ENCODE data around the gene CTIF.

The CTIF gene

DNA sequence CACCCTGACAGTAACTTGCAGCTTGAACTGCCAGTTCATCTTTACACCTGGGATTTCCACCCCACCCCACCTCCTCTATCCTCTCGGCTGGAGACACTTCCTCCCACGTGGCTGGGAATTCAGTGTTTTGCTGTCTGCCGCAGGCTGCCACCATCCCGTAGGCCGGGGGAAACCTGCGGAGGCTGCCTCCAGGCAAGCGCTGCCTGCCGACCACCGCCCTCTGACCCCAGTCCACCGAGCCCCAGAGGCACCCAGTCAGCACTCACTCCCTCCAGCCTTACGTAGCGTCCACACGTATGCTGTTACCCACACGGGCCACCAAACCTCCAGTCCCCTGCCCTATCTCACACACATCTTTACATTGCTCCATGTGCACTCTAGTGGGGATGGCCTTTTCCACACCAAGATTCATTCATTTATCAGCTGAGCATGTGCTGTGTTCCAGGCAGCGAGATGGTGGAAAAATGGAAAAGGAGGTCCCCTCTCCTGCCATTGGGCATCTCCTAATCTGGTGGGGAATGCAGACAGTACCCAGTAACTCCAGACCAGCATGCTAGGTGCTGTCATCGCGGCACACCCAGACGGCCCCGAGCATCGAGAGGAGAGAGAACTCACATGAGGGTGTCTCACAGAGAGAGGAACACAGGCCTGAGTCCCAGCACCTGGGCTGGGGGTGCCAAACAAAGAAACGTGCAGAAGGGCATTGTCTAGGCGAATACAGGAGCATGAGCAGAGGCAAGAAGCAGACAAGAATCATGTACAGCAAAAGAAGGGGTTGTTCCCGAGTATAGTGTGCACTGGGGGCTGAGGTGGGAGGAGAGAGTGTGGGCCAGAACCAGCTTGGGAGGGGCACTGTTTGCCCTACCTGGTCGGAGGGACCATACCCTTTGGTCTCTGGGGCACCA, 245.0 kb downstream of the CTIF start:
- no peak overlapping the region for H3K9ac ChIP-seq (ENCODE audit: low read depth, low read length)
- H3K4me3 ChIP-seq (ENCODE audit: low read length), result no peak overlapping the region
- H3K9me3 ChIP-seq (ENCODE audit: insufficient read depth, low read depth, low read length), result no peaks in the 10 kb centered on the region
- H3K27ac ChIP-seq (ENCODE audit: low read length), result no peak overlapping the region
- no peaks in the 10 kb centered on the region; the same call in 1 of the 2 replicates for H3K4me1 ChIP-seq (ENCODE audit: insufficient read depth, low read length)
- H3K36me3 ChIP-seq (ENCODE audit: insufficient read depth, low read depth, low read length), result no peaks in the 10 kb centered on the region
- H3K27me3 ChIP-seq (ENCODE audit: insufficient read depth, low read length), result no peaks in the 10 kb centered on the region

- no peaks in the 10 kb centered on the region for H3K9me3 ChIP-seq (ENCODE audit: insufficient read depth, low read depth, low read length)
- no peaks in the 10 kb centered on the region for H3K27me3 ChIP-seq (ENCODE audit: insufficient read depth, low read length)
- no peak overlapping the region for H3K4me3 ChIP-seq (ENCODE audit: low read length)
- no peaks in the 10 kb centered on the region for H3K36me3 ChIP-seq (ENCODE audit: insufficient read depth, low read depth, low read length)
- H3K27ac ChIP-seq (ENCODE audit: low read length), result no peak overlapping the region
- H3K4me1 ChIP-seq (ENCODE audit: insufficient read depth, low read length), result no peaks in the 10 kb centered on the region; the same call in 1 of the 2 replicates
- no peak overlapping the region for H3K9ac ChIP-seq (ENCODE audit: low read depth, low read length)
Observed at GRCh38 chr18:48784656-48785055, 245.8 kb downstream of the CTIF start.

GRCh38 chr18:48785091-48785614, 246.3 kb downstream of the CTIF start:
- Histone ChIP-seq H3K27ac (ENCODE audit: low read length) (no peak overlapping the region), H3K36me3 (ENCODE audit: insufficient read depth, low read depth, low read length) (no peaks in the 10 kb centered on the region), H3K4me1 (ENCODE audit: insufficient read depth, low read length) (no peaks in the 10 kb centered on the region; the same call in 1 of the 2 replicates), H3K27me3 (ENCODE audit: insufficient read depth, low read length) (no peaks in the 10 kb centered on the region), H3K4me3 (ENCODE audit: low read length) (no peak overlapping the region), H3K9me3 (ENCODE audit: insufficient read depth, low read depth, low read length) (no peaks in the 10 kb centered on the region), H3K9ac (ENCODE audit: low read depth, low read length) (no peak overlapping the region)

DNA sequence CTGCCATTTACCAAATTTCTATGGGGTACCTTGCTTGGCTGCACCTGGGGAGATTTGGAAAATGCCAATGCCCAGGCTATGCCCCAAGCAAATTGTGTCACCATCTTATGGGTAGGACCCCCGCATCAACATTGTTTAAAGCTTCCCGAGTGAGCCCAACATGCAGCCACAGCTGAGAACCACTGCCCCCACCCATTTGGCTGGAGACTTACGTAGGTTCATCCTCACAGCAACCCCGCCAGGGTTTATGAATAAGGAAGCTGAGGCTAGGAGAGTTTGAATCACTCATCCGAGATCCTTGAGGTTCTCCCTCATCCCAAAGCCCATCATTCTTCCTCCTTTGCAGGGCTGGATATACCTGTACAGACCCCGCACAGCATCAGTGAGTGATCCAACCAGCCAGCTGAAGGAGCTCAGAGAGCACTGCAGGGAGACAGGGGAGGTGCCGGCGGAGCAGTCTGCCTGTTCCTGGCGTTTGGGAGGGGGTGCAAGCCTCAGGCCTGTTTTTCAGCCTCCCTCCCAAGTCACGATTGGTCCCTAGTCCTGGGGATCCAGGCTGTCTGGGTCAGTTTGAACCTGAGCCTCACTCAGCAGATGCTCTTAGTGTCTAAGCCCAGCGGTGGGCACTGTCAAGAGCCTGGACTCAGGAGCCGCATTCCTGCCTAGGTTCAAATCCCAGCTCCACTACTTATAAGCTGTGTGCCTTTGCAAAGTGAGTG, 247.1 kb downstream of the CTIF start:
- H3K4me1 ChIP-seq (ENCODE audit: insufficient read depth, low read length), result no peaks in the 10 kb centered on the region; the same call in 1 of the 2 replicates
- 0 out of 2 replicates have a peak, but pooled peaks cover 2% of the 10 kb centered on the region for H3K36me3 ChIP-seq (ENCODE audit: insufficient read depth, low read depth, low read length)
- H3K27ac ChIP-seq (ENCODE audit: low read length), result no peak overlapping the region
- H3K9me3 ChIP-seq (ENCODE audit: insufficient read depth, low read depth, low read length), result no peaks in the 10 kb centered on the region
- H3K4me3 ChIP-seq (ENCODE audit: low read length), result no peak overlapping the region
- no peaks in the 10 kb centered on the region for H3K27me3 ChIP-seq (ENCODE audit: insufficient read depth, low read length)
- H3K9ac ChIP-seq (ENCODE audit: low read depth, low read length), result no peak overlapping the region

GRCh38 chr18:48786455-48787202, 247.8 kb downstream of the CTIF start:
- no peak overlapping the region for H3K9ac ChIP-seq (ENCODE audit: low read depth, low read length)
- no peak overlapping the region for H3K4me3 ChIP-seq (ENCODE audit: low read length)
- H3K36me3 ChIP-seq (ENCODE audit: insufficient read depth, low read depth, low read length), result 0 out of 2 replicates have a peak, but pooled peaks cover 3% of the 10 kb centered on the region
- H3K27ac ChIP-seq (ENCODE audit: low read length), result no peak overlapping the region
- no peaks in the 10 kb centered on the region for H3K27me3 ChIP-seq (ENCODE audit: insufficient read depth, low read length)
- no peaks in the 10 kb centered on the region for H3K9me3 ChIP-seq (ENCODE audit: insufficient read depth, low read depth, low read length)
- H3K4me1 ChIP-seq (ENCODE audit: insufficient read depth, low read length), result no peaks in the 10 kb centered on the region

GRCh38 chr18:48787203-48788151, 248.6 kb downstream of the CTIF start:
- H3K27ac ChIP-seq (ENCODE audit: low read length), result no peak overlapping the region
- no peak overlapping the region for H3K4me3 ChIP-seq (ENCODE audit: low read length)
- no peaks in the 10 kb centered on the region for H3K9me3 ChIP-seq (ENCODE audit: insufficient read depth, low read depth, low read length)
- H3K4me1 ChIP-seq (ENCODE audit: insufficient read depth, low read length), result no peaks in the 10 kb centered on the region
- no peak overlapping the region for H3K9ac ChIP-seq (ENCODE audit: low read depth, low read length)
- H3K27me3 ChIP-seq (ENCODE audit: insufficient read depth, low read length), result no peaks in the 10 kb centered on the region
- 0 out of 2 replicates have a peak, but pooled peaks cover 3% of the 10 kb centered on the region for H3K36me3 ChIP-seq (ENCODE audit: insufficient read depth, low read depth, low read length)

GRCh38 chr18:48788373-48788772, 249.5 kb downstream of the CTIF start:
- no peak overlapping the region for H3K27ac ChIP-seq (ENCODE audit: low read length)
- no peak overlapping the region for H3K9ac ChIP-seq (ENCODE audit: low read depth, low read length)
- H3K27me3 ChIP-seq (ENCODE audit: insufficient read depth, low read length), result no peaks in the 10 kb centered on the region
- no peaks in the 10 kb centered on the region for H3K4me1 ChIP-seq (ENCODE audit: insufficient read depth, low read length)
- H3K4me3 ChIP-seq (ENCODE audit: low read length), result no peak overlapping the region
- H3K36me3 ChIP-seq (ENCODE audit: insufficient read depth, low read depth, low read length), result 0 out of 2 replicates have a peak, but pooled peaks cover 3% of the 10 kb centered on the region
- no peaks in the 10 kb centered on the region for H3K9me3 ChIP-seq (ENCODE audit: insufficient read depth, low read depth, low read length)

DNA sequence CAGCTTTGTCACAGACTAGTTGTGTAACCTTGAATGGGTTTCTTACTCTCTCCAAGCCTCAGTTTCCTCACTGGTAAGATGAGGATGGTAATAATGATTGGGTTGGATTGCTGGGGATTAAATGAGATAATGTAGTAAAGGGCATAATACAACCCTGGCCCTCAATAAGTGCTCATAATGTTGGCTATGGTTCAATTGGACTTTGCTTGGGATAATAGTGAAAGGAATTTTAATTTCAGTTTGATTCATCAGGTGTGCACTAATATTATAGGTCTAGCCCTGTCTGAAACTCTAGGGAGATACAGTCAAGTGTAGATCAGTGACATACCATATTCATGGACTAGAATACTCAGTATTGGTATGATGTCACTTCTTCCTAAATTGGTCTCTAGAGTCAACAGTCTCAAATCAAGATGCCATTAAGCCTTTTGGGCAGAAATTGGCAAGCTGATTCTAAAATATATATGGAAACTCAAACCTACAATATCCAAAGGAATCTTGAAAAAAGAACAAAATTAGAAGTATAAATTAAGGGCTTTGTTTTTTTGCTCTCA, 250.5 kb downstream of the CTIF start:
- H3K9ac ChIP-seq (ENCODE audit: low read depth, low read length), result no peak overlapping the region
- H3K27ac ChIP-seq (ENCODE audit: low read length), result no peak overlapping the region
- no peaks in the 10 kb centered on the region for H3K9me3 ChIP-seq (ENCODE audit: insufficient read depth, low read depth, low read length)
- no peaks in the 10 kb centered on the region for H3K4me1 ChIP-seq (ENCODE audit: insufficient read depth, low read length)
- H3K4me3 ChIP-seq (ENCODE audit: low read length), result no peak overlapping the region
- H3K36me3 ChIP-seq (ENCODE audit: insufficient read depth, low read depth, low read length), result 0 out of 2 replicates have a peak, but pooled peaks cover 3% of the 10 kb centered on the region
- H3K27me3 ChIP-seq (ENCODE audit: insufficient read depth, low read length), result no peaks in the 10 kb centered on the region

GRCh38 chr18:48790226-48790863, 251.5 kb downstream of the CTIF start:
- Histone ChIP-seq H3K4me3 (ENCODE audit: low read length) (no peak overlapping the region), H3K9me3 (ENCODE audit: insufficient read depth, low read depth, low read length) (no peaks in the 10 kb centered on the region), H3K4me1 (ENCODE audit: insufficient read depth, low read length) (no peaks in the 10 kb centered on the region), H3K27me3 (ENCODE audit: insufficient read depth, low read length) (no peaks in the 10 kb centered on the region), H3K36me3 (ENCODE audit: insufficient read depth, low read depth, low read length) (0 out of 2 replicates have a peak, but pooled peaks cover 3% of the 10 kb centered on the region), H3K9ac (ENCODE audit: low read depth, low read length) (no peak overlapping the region), H3K27ac (ENCODE audit: low read length) (no peak overlapping the region)

Measured in iPS-20b (cell line).